KOPT-K1 (cell line): ENCODE measurements around the gene MTHFD1L.
"Not testable (repeated sequence)": the region's sequence is repeated elsewhere in the genome, so short reads cannot be mapped to it uniquely, and the experiment has no call there.

ENCODE experiments used
- H3K27ac ChIP-seq: fragments of 200-600 bp; sonication (generic); 2 replicates; pipeline ENCODE4 v1.5.1; 2016; ENCODE audit warnings: antibody characterized with exemption, mild to moderate bottlenecking, low read depth, low read length; ENCODE audit not compliant: poor library complexity, severe bottlenecking
- H3K36me3 ChIP-seq: fragments of 200-600 bp; sonication (generic); 2 replicates; pipeline ENCODE4 v1.5.1; 2017; ENCODE audit warnings: antibody characterized with exemption, mild to moderate bottlenecking, low read length, moderate library complexity; ENCODE audit not compliant: insufficient read depth
- H3K9me3 ChIP-seq: fragments of 200-600 bp; sonication (generic); 2 replicates; pipeline ENCODE4 v1.5.1; 2017; ENCODE audit warnings: antibody characterized with exemption, low read length, mild to moderate bottlenecking; ENCODE audit not compliant: insufficient read depth, poor library complexity, severe bottlenecking

Gene MTHFD1L

DNA sequence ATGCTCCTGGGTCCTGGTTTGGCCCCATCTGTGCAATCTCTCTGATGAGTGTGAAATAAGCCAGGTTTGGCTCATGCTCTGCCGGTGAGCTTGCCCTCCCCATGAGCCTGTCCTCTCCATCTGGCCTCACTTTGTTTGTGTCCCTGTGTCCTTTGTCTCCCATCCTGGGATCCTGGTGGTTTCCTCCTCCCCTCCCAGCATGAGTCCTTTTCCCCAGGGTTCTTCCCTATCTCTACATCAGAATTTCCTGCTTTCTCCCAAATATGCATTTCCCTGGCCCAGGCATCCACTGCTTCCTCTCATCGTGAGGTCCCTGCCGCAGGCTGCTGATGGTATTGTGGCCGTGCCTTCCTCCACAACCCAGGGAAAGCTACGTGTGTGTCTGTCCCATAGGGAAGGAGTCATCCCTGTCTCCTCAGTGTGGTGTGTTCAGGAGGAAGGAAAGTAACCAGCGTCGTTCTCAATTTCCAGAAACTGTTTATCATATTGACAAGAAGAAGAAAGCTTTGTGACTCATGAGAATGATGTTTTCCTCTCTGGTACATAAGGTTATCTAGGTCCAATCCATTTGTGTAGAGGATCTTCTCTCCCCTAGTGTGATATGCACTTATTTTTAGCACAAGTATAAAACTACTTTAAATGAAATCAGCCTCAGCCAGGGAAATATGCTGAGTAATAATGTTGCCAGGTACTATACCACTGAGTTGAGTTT is 180.2 kb downstream of the MTHFD1L start:
- not testable (repeated sequence) for H3K9me3 ChIP-seq, H3K27ac ChIP-seq
- peaks cover 63% of the 10 kb centered on the region for H3K36me3 ChIP-seq

DNA sequence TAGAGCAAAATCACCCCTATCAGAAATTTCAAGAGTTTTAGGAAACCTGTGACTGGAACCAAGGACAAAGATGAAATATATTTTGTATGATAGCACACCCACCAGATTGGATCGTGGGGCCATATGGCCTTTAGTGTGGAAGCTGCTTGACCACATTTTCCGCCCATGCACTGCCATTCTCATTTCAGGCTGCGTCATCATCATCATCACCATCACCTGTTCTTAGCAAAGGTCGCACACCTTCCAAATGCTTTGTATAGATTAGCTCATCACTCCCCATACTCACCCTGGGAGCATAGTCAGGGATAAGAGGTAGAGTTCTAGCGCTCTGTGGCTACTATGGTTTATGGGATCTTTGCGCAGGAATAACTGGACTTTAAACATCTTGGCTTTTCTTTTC is 185.7 kb downstream of the MTHFD1L start:
- no peak overlapping the region for H3K27ac ChIP-seq
- H3K9me3 ChIP-seq = no peaks in the 10 kb centered on the region
- peaks cover 56% of the 10 kb centered on the region for H3K36me3 ChIP-seq

DNA sequence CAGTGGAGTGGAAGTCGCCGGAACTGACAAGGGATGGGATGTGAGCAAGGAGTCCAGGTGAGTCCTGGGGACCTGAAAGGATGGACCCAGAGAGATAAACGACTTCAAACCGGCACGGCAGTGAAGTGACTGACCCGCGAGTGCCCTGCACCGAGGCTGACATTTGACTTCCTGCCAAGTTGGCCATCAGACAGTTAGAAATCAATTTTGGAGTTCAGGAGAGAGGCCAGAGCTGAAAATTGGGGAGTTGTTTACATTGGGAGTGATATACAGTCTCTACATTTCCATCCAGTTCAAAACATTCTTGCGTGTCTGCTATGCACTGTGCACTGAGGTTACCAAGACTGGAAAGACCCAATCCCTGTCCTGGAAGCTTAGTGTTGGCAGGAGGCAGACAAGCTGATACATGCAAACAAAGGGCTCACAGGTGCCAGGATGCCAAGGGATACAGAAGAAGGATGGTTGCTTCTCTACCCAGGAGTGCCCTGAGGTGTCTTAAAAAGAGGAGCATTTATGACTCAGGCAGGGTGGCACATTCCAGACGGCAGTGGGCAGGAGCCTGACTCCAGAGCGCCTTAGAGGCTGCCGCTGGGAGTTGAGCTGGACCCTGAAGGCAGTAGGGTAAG is 186.6 kb downstream of the MTHFD1L start:
- Histone ChIP-seq H3K27ac (no peak overlapping the region), H3K9me3 (no peaks in the 10 kb centered on the region), H3K36me3 (peaks cover 51% of the 10 kb centered on the region)

DNA sequence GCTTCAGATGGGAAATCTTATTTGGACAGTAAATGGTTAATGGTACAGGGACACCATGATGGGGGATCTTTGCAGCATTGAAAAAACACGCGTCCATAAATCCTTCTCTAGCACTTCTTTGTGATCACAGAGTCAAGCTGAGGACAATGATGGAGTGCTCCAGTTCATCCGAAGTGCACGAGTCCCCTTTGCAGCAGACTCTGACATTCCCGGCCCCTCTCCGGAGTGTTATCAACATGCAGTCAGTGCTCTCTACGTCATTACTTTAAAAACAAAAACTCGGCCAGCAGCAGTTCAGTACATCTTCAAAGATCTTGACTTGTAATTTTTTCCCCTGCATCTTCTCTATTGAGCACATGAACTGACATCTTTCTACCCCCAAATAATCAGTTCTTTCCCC is 188.8 kb downstream of the MTHFD1L start:
- no peak overlapping the region for H3K27ac ChIP-seq
- peaks cover 32% of the 10 kb centered on the region for H3K36me3 ChIP-seq
- no peaks in the 10 kb centered on the region for H3K9me3 ChIP-seq

DNA sequence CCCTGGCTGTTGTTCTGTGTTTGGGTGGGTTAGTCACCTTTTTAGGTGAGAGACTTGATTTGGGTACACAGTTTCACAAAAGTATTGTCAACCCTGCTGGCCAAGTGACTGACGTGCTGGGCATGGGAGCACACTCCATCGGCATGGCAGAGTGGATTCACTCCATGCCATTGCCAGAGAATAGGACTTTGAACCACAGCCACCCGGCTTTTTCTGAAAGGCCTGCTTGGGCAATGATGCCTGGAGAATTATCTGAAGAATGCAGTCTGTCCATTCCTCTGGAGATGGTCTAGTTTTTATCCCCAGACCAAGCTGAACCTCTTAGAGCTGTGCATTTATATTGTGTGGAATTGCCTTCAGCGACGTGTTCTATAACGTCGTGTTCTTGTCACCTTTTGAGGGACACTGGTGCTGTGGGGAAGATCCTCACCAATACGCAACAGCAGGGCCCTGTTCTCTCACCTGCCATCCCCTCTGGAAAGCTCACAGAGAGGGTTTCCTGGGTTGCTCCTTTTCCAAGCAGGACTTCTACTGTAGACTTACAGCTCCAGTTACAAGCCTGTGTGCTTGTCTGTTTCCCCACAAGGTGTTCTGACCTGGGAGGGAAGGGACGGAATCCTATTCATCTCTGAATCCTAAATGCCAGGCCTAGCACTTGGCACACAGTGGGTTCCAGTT is 190.9 kb downstream of the MTHFD1L start:
- no peak overlapping the region for H3K27ac ChIP-seq
- H3K9me3 ChIP-seq = no peaks in the 10 kb centered on the region
- H3K36me3 ChIP-seq = peaks cover 24% of the 10 kb centered on the region

DNA sequence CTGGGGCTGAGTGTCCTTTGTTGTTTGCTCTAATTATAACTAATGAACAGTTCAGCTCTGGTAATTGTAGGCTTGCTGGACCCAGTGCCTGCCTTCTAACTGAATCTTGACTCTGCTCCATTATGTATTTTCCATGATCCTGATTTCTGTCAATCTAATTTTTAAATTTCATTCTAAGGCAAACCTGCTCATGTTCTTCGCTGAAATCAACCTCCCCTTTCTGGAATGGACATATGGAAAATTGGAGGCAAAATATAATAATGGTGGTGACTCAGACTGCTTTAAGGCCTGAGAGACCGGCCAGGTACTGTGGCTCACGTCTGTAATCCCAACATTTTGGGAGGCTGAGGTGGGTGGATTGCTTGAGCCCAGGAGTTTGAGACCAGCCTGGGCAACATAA is 191.6 kb downstream of the MTHFD1L start:
- Histone ChIP-seq H3K27ac (no peak overlapping the region), H3K36me3 (peaks cover 22% of the 10 kb centered on the region; the same call in 1 of the 2 replicates)

DNA sequence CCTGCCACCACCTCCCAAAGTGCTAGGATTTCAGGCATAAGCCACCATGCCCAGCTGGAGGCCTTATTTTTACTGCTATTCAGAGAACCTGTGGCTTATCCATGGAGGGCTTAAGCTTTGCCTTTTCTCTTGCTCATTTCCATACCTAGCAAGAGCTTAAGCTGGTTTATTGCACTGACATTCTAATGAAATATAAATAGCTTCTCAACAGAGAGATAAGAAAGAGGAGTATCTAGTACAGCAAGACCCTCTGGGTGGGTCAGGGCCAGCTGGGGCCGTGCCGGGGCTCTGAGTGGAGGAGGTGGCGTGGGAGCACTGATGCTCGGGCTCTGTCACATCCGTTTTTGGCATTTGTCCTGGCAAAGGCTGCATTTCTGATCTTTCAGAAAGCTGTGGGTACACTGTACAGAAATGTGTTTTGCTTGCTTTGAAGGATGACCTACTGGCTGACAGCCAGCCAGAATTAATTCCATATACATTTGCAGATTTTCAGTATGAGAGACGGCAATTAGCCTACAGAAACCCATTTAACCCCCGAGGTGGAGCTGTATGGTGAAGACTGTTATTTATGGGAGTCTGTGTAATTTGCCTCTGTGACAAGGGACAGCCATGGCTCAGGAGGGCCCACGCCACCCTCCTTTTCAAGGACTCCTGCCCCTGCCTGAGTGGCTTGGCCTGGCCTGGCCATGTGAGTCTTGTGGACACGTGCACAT is 192.7 kb downstream of the MTHFD1L start:
- no peaks in the 10 kb centered on the region for H3K9me3 ChIP-seq
- H3K36me3 ChIP-seq = peaks cover 14% of the 10 kb centered on the region; the same call in 1 of the 2 replicates
- H3K27ac ChIP-seq = no peak overlapping the region

More for the DNA sequence above, 191.6 kb downstream of the MTHFD1L start:
- H3K9me3 ChIP-seq = no peaks in the 10 kb centered on the region

DNA sequence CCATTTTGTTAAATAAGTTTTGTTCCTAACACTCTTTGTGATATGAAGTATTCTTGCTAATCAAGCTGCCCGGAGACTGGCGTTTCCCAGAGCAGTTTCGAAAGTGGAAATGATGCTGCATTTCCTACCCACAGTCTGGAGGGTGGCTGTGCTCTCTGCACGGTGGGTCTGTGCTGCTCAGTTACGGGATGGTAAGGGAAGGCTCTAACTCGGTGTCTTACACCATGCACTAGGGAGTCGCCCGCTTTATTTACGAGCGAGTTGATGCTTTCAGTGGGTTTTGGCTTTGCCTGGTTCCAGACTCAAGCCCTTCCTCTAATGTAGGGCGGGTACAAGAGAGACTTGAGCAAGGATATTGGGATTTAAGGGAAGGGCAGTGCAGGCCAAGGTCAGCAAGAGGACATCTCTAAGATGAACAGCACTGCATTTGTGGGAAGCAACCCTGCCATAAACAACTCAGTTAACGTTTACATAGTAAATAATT is 194.2 kb downstream of the MTHFD1L start:
- Histone ChIP-seq H3K27ac (no peak overlapping the region), H3K36me3 (peaks cover 14% of the 10 kb centered on the region; the same call in 1 of the 2 replicates), H3K9me3 (no peaks in the 10 kb centered on the region)

DNA sequence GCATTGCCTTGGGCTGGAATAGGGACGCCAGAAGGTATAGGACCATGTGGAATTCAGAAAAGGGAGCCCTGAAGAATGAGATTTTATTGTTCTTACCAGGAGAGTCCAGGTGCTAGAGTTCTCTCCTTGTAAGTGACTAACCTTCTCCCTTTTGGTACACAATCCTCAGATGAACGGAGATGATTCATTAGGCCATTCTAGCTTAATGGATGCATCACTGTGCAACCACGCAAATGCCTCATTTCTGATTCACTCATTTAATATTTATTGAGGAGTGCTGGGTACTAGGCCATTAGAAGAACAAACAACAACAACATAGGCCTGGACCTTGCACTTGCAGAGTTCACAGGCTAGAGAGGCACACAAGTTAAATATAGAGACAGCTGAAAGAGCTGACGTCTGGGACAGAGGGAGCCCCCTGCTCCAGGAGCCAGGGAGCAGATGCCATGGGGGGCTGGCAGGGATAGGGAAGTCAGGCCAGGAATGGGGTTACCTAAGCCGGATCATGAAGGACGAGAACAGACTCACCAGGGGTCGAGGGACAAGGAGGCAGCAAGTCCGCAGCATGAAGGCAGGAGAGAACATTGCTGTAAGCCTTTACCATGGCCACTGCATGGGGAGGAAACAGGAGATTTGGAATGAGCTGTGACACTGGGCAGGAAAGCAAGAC is 194.7 kb downstream of the MTHFD1L start:
- no peaks in the 10 kb centered on the region for H3K9me3 ChIP-seq
- peaks cover 19% of the 10 kb centered on the region; the same call in 1 of the 2 replicates for H3K36me3 ChIP-seq
- no peak overlapping the region for H3K27ac ChIP-seq

DNA sequence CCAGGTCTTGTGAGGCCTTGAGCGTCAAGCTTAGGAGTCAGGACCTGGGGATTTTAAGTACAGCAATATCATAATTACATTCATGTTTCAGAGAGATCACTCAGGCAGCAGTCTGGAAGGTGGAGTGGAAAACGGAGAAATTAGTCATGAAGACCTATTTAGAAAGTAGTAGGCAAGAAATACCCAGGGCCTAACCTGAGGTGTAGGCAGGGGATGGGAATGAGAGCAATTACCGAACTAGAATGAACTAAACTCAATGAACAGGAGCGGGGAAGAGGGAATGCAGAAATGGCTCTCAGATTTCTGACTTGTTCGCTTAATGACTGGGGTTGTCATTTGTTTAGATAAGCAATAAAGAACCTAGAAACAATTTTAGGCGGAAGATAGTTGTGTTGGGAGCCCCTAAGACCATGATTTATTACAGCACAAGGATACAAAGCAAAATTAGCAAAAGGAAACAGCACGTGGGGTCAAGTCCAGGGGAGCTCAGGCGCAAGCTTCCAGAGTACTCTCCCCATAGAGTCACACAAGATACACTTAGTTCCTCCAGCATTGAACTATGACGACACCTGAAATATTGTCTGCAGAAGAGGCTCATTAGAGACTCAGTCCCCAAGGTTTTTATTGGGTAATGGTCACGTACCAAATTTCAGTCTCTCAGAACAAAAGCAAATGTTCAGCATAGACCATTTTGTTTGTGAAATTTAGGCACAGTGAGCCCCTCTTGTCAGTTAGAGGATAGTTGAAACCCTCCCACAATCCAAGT is 195.4 kb downstream of the MTHFD1L start:
- Histone ChIP-seq H3K9me3 (no peaks in the 10 kb centered on the region), H3K27ac (no peak overlapping the region), H3K36me3 (peaks cover 22% of the 10 kb centered on the region; the same call in 1 of the 2 replicates)

DNA sequence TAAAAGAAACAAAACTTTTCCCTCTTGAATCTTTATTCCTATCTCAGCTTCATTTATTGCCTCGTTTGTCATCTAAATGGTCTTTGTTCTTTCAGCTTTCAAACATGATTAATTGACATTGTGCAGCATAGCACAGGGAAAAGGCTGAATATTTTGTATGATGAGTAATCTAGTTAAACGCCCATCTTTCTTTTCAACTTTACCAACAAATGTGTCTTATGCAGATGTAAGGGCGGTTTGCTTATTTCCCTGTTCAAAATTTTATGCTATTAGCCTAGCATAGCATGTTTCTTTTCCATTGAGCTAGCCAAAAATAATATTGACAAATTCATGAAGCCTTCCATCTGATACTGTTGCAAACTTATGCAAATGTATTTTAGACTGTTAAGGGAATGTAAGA is 197.8 kb downstream of the MTHFD1L start:
- H3K9me3 ChIP-seq = no peaks in the 10 kb centered on the region
- H3K36me3 ChIP-seq = peaks cover 18% of the 10 kb centered on the region; the same call in 1 of the 2 replicates
- no peak overlapping the region for H3K27ac ChIP-seq

DNA sequence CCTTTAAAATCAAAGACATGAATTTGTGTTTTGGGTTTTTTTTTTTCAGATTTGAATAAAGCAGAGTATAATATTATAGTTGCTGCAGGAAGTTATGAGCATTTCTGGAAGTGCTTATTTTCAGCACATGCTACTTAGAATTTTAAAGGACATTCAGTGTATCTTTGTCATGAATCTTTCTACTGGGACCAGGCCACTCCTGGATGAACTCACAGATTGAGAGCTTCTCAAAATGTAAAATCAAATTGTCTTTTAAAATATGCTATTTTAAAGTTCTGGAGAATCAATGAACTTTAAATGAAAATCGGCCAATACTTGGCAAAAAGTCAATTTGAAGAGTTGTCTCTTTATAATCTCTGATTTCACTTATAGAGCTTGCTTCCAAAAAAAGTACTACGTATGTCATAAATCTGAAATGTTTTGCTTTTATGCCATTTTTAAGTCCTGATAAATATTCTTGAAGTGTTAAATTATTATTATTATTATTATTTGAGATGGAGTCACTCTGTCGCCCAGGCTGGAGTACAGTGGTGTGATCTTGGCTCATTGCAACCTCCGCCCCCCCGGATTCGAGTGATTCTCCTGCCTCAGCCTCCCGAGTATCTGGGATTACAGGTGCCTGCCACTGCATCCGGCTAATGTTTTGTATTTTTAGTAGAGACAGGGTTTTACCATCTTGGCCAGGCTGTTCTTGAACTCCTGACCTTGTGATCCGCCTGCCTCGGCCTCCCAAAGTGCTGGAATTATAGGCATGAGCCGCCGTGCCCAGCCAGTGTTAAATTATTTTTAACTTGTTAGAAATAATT is 198.5 kb downstream of the MTHFD1L start:
- Histone ChIP-seq H3K27ac (no peak overlapping the region), H3K9me3 (no peaks in the 10 kb centered on the region), H3K36me3 (peaks cover 19% of the 10 kb centered on the region)

DNA sequence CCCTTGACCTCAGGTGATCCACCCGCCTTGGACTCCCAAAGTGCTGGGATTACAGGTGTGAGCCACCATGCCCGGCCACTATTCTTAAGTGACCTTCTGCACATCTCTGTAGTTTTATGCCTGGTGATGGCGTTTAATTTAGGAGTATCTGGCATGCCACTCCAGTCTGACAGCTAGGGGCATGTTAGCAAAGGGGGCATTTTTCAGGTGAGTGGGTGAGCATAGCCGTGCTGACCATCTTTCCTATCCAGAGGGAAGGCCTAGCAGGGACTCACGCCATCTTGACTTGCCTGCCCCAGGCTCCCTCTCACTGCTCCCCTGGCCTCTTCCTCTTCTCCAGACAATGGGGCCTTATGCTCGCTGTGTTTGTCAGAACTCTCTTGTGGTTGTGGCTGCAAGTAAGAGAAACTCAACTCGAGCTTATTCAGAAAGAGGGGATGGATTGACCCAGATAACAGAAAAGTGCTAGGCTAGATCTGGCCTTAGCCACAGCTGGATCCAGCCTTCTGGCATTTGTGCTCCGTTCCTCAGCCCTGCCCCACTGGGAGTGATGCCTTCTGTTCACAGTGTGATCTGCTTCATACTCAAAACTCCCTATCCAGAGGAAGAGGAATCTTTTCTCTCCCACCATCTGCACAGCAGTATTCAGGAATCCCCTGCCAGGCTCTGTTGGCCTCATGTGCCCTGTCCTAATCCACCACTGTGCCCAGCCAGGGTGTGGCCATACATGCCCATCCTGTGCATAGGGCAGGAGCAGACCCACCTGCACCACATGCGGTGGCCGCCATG is 199.7 kb downstream of the MTHFD1L start:
- Histone ChIP-seq H3K27ac (no peak overlapping the region), H3K9me3 (no peaks in the 10 kb centered on the region), H3K36me3 (peaks cover 28% of the 10 kb centered on the region)
